Naive B cell (primary cell): ENCODE data around the gene PRKAG1. TPM values are rescaled to one million over a fixed set of nuclear protein-coding genes. Genes with fewer than 3 reads are reported as not detected.

Experiments used
- ATAC-seq, 2 donors: fragments of 150-1000 bp; cut with Tn5 transposase; 2 replicates each; pipeline ENCODE4 v1.10.0; 2021; ENCODE audit warnings: low read depth in 2 of 2, mild to moderate bottlenecking in 2 of 2, moderate library complexity in 2 of 2
- DNase-seq: peaks from one replicate; pipeline ENCODE4 v3.0.0; 2022
- H3K27ac Mint-ChIP-seq, 6 donors: one replicate each; pipeline ENCODE4 v1.8.0; 2020 to 2022; ENCODE audit warnings: mild to moderate bottlenecking in 6 of 6, mixed read lengths in 6 of 6, moderate library complexity in 5 of 6, inconsistent platforms in 2 of 6
- H3K27me3 Mint-ChIP-seq, 3 donors: one replicate each; pipeline ENCODE4 v1.8.0; 2021 to 2022; ENCODE audit warnings: mixed read lengths in 3 of 3, mild to moderate bottlenecking in 1 of 3
- H3K36me3 Mint-ChIP-seq, 2 donors: one replicate each; pipeline ENCODE4 v1.8.0; 2020 to 2022; ENCODE audit warnings: mixed read lengths in 2 of 2, inconsistent platforms in 1 of 2, mild to moderate bottlenecking in 1 of 2
- H3K4me1 Mint-ChIP-seq, 3 donors: one replicate each; pipeline ENCODE4 v1.8.0; 2020 to 2022; ENCODE audit warnings: mixed read lengths in 3 of 3, inconsistent platforms in 1 of 3, mild to moderate bottlenecking in 1 of 3, moderate library complexity in 1 of 3
- H3K4me3 Mint-ChIP-seq, 8 donors: one replicate each; pipeline ENCODE4 v1.8.0; 2020 to 2022; ENCODE audit warnings: mild to moderate bottlenecking in 8 of 8, mixed read lengths in 8 of 8, moderate library complexity in 8 of 8, inconsistent platforms in 2 of 8
- H3K9me3 Mint-ChIP-seq, 7 donors: one replicate each; pipeline ENCODE4 v1.8.0; 2020 to 2022; ENCODE audit warnings: mixed read lengths in 7 of 7, mild to moderate bottlenecking in 5 of 7, inconsistent platforms in 2 of 7, moderate library complexity in 1 of 7
- polyA plus RNA-seq, 6 donors: library from polyadenylated mRNA; unstranded; fragments of 300-500 nt; fragmentation: Illumina TruSeq; gene quantifications; one replicate each; pipeline ENCODE4 v1.2.3, GENCODE V29; 2021; ENCODE audit warnings: low read depth in 6 of 6

PRKAG1 gene
- polyA plus RNA-seq, 6 donors from 2014 or later: 36.2 to 76.2 (median 52.1) TPM

DNA sequence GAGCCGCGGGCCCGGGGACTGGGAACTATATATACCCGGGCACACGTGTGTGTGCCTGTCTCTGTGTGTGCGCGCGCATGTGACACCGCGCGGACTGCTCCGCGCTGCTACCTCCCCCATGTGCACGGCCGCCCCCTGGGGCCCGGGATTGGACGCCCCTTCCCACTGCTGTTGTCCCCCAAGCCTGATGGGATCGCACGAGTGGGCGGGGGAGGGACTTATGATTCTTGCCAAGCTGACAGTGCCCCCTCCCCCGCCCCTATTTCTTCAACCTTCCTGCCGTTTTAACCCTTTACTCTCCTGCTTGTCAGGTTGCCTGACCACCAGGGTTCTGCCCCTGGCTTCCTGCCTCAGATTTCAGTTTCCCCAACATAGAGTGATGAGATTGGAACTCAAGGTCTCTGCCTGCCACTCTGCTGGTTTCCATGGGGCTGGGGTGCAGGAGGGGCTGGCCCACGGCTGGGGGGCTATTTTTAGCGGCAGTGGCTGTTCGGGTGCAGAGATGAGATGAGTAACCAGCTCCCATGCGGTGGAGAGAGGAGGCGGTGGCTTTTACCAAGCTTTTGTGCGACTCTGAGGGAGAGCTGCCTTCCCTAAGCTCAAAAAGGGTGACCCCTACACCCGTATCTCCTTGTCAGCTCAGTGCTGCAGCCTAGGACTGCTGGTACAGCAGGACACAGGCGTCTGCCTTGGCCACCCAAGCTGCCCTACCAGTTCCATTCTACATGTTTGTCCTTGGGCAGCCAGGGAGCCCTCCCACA is 19.0 kb downstream of the PRKAG1 start, which contains the start of gene DDN:
DDN (minus strand) TSS at position 5 of the 761 bp plus-strand sequence. CDS start 88 bp downstream, outside the sequence.
- Mint-ChIP-seq H3K27me3 (peaks cover 13 to 54% (median 46%) of the 10 kb centered on the region in 3 donors), H3K4me1 (peaks cover 36 to 48% (median 46%) of the 10 kb centered on the region in 3 donors), H3K9me3 (no peaks in the 10 kb centered on the region), H3K4me3 (peak within 1 kb of the TSS; percentile 73 to 90 (median 84)), H3K36me3 (peaks cover 19% of the 10 kb centered on the region in 2 donors), H3K27ac (peak within 1 kb of the TSS in 5 of 6 donors; percentile 58 to 89 (median 87))
- peak; percentile 31 to 35 for ATAC-seq
- peak; percentile 49 for DNase-seq

DNA sequence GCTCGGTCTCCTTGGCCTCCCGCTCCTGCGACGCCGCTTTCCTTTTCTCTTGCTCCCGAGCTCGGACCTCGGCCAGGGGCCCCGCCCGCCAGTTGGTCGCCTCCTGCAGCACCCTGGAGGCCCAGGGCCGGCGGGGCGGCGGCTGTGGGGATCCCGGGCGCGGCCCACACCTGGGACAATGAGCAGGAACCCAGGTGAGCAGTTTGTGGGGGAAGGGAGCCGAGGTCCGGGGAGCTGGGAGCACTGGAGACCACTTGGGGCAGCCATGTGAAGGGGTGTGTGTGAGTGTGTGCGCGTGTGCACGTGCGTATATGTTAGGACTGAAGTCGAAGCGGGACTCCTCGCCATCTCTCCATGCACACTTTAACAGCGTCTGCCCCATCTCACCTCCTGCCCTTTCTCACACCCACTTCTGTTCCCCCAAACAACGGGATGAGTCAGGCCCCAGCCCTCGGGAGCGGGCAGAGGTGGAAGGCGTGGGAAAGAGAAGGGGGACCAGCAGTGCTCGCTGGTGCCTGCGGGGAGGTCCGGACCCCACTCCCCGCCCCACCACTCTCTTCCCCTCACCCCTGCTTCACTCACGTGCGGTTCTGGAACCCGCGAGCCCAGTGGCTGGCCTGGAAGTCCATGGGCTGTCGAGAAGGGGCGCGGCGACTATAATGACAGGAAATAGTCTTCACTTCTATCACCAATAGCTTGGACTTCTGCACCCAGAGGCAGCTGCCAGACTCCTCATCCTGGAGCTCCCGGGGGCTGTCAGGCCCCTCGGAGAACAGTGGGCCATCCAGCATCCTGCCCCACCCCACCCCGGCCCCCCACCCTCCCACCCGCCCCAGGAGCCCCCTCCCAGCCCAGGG is 19.9 kb downstream of the PRKAG1 start:
- H3K9me3 Mint-ChIP-seq: no peaks in the 10 kb centered on the region
- H3K4me3 Mint-ChIP-seq: peak overlapping the region; percentile 73 to 90 (median 84)
- peak overlapping the region in 4 of 6 donors; percentile 6 to 79 (median 52) for H3K27ac Mint-ChIP-seq
- DNase-seq (peak; percentile 29), ATAC-seq (peak in 1 of 2 donors; percentile 9)
- peaks cover 39 to 48% (median 46%) of the 10 kb centered on the region in 3 donors for H3K4me1 Mint-ChIP-seq
- peaks cover 20 to 61% (median 55%) of the 10 kb centered on the region in 3 donors for H3K27me3 Mint-ChIP-seq
- peaks cover 13 to 14% of the 10 kb centered on the region in 2 donors for H3K36me3 Mint-ChIP-seq

DNA sequence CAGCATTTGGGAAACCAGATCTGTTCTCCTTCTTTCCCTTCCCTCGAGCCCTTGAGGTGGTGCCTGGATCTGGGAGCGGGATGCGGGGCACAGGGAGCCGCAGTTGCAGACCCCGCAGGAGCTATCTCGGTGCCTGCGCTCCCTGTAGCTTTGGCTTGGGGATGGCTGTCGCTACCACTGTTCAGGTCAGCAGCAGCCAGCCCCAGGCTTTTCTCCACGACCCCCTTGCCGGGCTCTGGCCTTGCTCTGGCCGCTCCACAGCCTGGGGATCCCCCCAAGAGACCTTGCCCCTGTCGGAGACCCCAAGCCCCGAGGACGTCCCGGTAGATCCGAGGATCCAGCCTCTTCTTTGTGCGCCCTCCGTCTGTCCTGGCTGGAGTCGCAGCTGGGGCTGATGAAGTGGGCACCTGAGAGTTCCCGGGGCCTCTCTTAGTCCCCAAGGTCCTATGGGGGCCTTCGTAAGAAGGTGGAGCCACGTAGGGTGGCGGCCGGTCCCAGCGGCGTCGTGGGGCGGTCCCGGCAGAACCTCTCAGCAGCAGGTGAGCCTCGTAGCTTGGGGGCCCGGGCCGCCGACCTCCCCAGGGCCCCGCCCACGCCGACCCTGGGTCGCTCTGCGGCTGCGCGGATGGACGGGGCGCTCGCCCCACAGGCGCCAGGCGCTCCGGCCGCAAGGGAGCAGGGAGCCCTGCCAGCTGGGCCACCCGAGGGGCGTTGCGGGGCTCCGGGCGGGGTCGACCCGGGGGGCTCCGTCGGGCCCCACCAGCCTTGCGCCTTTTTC is 20.7 kb downstream of the PRKAG1 start:
- DNase-seq: peak; percentile 67
- peaks cover 0 to 2% (median 0%) of the 10 kb centered on the region in 7 donors for H3K9me3 Mint-ChIP-seq
- H3K4me3 Mint-ChIP-seq: peak overlapping the region; percentile 77 to 91 (median 84)
- H3K27ac Mint-ChIP-seq: peak overlapping the region; percentile 38 to 96 (median 89)
- peaks cover 25 to 62% (median 61%) of the 10 kb centered on the region in 3 donors for H3K27me3 Mint-ChIP-seq
- ATAC-seq: peak; percentile 26 to 40
- peaks cover 11% of the 10 kb centered on the region in 2 donors for H3K36me3 Mint-ChIP-seq
- H3K4me1 Mint-ChIP-seq: peaks cover 39 to 48% (median 46%) of the 10 kb centered on the region in 3 donors

DNA sequence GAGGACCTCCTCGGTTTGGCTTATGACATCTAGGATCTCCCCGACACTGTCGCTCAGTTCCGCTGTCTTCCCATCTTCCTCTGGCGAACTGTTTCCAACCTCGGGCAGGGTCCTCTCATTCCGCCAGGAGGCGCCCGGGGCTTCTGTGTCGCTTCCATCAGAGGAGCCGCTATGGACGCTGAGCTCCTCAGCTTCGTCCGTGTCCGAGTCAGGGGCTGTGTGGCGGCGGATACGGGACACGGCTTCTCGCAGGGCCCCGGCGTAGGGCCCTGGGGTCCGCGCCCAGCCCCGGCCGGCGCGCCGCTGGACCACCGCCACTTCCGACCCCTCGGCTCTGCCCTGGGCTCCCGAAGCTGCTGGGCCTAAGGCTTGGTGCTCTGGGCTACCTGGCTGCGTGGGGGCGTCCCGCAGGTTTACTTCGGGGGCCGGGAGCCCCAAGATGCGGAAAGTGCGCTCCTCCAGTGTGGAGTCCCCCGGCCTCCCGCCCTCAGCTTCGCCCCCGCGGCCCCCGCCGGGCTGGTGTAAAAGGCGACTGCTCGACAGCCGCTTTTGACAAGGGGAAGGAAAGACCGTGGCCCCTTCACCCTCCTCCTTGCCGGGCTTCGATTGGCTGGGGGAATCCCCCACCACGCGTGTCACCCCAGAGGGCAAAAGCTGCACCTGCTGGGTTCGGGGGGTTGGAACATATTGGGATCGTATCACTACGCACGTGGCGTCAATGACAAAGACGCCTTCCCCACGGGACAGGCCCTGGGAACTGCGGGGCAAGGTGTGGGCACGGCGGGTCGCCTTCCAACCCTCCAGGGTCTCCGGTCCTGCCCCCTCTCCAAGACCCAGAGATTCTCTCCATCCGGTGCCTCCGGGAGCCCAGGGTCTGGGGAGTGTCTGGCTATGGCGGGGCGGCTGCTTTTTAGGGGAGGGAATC is 21.5 kb downstream of the PRKAG1 start:
- ATAC-seq (peak; percentile 81 to 83), DNase-seq (peak; percentile 84)
- Mint-ChIP-seq H3K36me3 (peaks cover 3% of the 10 kb centered on the region in 2 donors), H3K4me1 (peaks cover 39 to 48% (median 46%) of the 10 kb centered on the region in 3 donors), H3K9me3 (peaks cover 0 to 2% (median 0%) of the 10 kb centered on the region in 7 donors), H3K27ac (peak overlapping the region; percentile 38 to 96 (median 89)), H3K4me3 (peak overlapping the region; percentile 77 to 91 (median 84)), H3K27me3 (peaks cover 24 to 61% (median 58%) of the 10 kb centered on the region in 3 donors)

DNA sequence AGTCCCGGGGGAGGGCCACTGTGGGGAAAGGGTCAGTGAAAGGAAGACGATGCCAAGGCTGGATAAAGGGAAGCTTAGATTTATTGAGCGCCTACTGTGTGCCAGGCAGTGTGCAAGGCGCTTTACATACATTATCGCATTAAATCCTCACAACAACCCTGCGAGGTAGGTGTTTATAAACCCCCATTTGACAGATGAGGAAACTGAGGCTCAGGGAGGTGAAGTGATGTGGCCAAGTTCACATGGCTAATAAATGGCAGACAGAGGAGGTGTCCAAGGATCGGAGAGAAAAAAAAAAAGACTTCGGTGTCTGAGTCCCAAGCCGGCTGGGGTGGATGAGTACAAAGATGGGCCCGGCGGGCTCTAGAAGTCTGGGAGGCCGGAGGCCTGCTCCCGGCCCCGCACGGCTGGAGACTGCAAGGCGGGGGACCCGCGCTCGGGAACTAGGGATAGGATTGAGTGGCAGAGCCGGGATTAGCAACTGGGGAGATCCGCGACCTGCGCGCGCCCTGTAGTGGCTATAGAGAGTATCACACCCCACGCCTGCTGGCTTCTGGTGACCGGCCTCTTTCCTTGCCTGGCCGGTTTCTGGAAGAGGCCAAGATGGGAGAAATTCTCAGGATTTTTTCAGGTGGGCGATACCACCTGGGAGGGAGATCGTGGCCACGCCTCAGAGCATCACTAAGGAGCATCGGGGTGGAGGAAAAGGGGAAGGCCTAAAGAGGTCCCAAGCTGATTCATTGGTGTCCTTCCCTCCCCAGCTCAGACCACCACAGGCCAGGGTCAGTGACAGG is 23.3 kb downstream of the PRKAG1 start:
- Mint-ChIP-seq H3K27me3 (peaks cover 27 to 60% (median 53%) of the 10 kb centered on the region in 3 donors), H3K27ac (peak overlapping the region in 5 of 6 donors; percentile 69 to 90 (median 86)), H3K4me1 (peaks cover 37 to 46% (median 39%) of the 10 kb centered on the region in 3 donors), H3K36me3 (no peaks in the 10 kb centered on the region), H3K4me3 (peak overlapping the region; percentile 35 to 87 (median 84)), H3K9me3 (peaks cover 0 to 2% (median 0%) of the 10 kb centered on the region in 7 donors)
- peak; percentile 45 for DNase-seq
- ATAC-seq: no peak

DNA sequence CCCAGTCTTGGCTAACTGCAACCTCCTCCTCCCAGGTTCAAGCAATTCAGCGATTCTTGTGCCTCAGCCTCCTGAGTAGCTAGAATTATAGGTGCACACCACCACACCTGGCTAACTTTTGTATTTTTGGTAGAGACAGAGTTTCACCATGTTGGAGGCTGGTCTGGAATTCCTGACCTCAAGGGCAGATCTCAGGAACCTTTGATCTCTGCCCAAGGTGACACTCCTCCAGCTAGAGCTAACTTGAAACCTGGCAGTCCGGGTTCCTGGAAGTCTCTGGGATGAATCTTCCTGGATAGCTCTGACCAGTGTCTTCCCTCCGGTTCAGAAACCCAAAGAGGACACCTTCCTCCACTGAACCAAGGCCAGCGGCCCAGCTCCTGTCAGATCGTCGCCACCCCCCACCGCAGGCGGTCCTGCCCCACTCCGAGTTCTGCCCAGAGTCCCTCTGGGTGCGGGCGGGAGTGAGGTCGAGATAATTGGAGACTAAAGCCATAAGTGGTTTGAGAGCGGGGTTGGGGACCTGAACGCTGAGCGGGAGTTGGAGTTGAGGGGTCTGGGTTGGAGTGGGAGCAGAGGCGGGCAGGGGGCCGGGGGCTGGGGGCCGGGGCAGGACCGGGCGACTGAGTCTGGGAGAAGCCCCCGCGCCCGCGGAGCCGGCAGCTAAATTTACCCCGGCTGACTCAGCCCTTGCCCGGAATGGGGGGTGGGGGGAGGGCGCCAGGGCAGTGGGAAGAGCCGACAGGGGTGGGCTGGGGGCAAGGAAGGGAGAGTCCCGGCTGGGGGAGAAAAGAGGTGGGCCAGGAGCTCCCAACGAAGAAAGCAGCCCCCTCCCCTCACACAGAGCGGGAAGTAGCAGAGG is 24.1 kb downstream of the PRKAG1 start:
- peaks cover 0 to 2% (median 0%) of the 10 kb centered on the region in 7 donors for H3K9me3 Mint-ChIP-seq
- peak overlapping the region in 1 of 8 donors; percentile 35 for H3K4me3 Mint-ChIP-seq
- H3K36me3 Mint-ChIP-seq: no peaks in the 10 kb centered on the region
- H3K4me1 Mint-ChIP-seq: peaks cover 29 to 37% (median 33%) of the 10 kb centered on the region in 3 donors
- peaks cover 28 to 61% (median 53%) of the 10 kb centered on the region in 3 donors for H3K27me3 Mint-ChIP-seq
- ATAC-seq (no peak), DNase-seq (no peak)
- peak overlapping the region in 1 of 6 donors; percentile 88 for H3K27ac Mint-ChIP-seq

DNA sequence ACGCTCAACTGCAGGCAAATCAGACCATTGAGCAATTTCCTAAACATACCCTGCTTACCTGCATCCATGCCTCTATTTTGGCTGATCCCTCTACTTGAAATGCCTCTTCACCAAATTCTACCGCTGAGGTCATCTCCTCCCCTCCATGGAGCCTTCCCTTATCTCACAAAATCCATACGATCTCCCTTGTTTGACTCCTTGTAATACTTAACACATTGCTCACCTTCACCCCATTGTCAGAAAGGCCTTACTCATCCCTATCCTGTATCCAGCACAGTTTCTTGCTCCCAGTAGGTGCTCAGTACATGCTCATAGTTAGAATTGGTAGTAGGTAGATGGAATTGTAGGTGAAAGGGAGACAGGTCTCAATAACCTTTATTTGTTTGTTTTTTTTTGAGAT is 24.8 kb downstream of the PRKAG1 start:
- Mint-ChIP-seq H3K4me1 (peaks cover 24 to 32% (median 30%) of the 10 kb centered on the region in 3 donors), H3K36me3 (no peaks in the 10 kb centered on the region), H3K27ac (peak overlapping the region in 1 of 6 donors; percentile 50), H3K27me3 (peaks cover 35 to 64% (median 57%) of the 10 kb centered on the region in 3 donors), H3K9me3 (peaks cover 0 to 2% (median 0%) of the 10 kb centered on the region in 7 donors), H3K4me3 (no peak overlapping the region)
- DNase-seq (no peak), ATAC-seq (no peak)

DNA sequence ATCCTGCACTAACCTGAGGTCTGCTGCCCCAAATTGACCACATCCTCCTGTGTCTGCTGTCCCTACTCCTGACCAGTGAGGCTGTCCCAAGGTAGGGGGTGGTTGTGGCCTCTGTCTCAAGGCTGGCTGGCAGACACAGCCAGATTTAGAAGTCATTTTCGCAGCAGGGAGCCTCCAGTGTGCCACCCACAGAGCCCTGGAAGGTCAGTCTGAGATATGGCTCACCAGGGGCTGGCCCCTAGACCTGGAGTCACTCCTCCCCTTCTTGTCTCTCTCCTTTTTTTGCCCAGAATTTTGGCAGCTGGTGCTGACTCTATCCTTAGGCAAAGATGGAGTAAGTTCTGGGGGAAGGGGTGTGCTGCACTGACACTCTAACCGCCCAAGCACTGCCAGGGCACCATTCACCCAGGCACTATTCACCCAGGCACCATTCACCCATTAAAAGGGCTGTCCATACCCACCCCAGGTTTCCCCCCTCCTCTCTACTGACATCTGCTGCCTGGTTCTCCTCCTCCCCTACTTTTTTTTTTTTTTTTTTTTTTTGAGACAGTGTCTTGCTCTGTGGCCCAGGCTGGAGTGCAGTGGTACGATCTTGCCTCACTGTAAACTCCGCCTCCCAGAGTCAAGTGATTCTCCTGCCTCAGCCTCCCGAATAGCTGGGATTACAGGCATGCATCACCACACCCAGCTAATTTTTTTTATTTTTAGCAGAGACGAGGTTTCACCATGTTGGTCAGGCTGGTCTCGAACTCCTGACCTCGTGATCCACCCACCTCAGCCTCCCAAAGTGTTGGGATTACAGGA is 27.1 kb downstream of the PRKAG1 start:
- H3K27me3 Mint-ChIP-seq: peaks cover 48 to 81% (median 76%) of the 10 kb centered on the region in 3 donors
- no peak for DNase-seq
- peaks cover 0 to 2% (median 0%) of the 10 kb centered on the region in 7 donors for H3K9me3 Mint-ChIP-seq
- peak; percentile 16 to 22 for ATAC-seq
- H3K36me3 Mint-ChIP-seq: no peaks in the 10 kb centered on the region
- peaks cover 14 to 19% (median 17%) of the 10 kb centered on the region in 3 donors for H3K4me1 Mint-ChIP-seq
- no peak overlapping the region for H3K27ac Mint-ChIP-seq
- H3K4me3 Mint-ChIP-seq: no peak overlapping the region

DNA sequence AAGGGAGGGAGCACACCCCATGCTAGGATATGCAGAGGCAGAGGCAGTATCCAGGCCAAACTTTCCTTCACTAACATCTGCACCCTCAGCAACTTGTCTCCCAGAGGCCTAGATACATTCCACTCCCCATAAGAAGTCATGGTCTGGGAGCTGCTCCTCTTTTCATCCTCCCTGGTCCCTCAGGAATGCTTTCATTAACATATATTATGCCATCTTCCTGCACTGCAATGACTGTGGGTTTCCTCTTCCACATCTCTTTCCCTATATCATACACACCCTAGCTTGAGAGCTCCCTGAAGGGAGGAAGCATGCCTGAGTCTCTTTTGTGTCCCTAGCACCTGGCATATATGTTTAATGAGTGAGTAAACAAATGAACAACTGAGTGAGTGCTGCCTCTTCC is 28.0 kb downstream of the PRKAG1 start:
- ATAC-seq (no peak), DNase-seq (no peak)
- peaks cover 0 to 2% (median 0%) of the 10 kb centered on the region in 7 donors for H3K9me3 Mint-ChIP-seq
- peaks cover 50 to 81% (median 77%) of the 10 kb centered on the region in 3 donors for H3K27me3 Mint-ChIP-seq
- no peaks in the 10 kb centered on the region for H3K36me3 Mint-ChIP-seq
- H3K27ac Mint-ChIP-seq: no peak overlapping the region
- H3K4me1 Mint-ChIP-seq: peaks cover 7 to 12% (median 11%) of the 10 kb centered on the region in 3 donors
- H3K4me3 Mint-ChIP-seq: no peak overlapping the region
